ENCODE results near the gene RAVER1. TPM values are rescaled to one million over a fixed set of nuclear protein-coding genes. Genes with fewer than 3 reads are reported as not detected.

The RAVER1 gene
- total and polyA plus RNA-seq, 9 of the 15 experiments (the other 6 are each of a cell fraction or from before 2014, with no cell fraction given): 0.06 to 113 (median 7.0) TPM

GRCh38 chr19:10270616-10271394, 62.5 kb downstream of the RAVER1 start, which contains the start of gene ICAM1 (continued):
- TF ChIP-seq, protein P1, sequence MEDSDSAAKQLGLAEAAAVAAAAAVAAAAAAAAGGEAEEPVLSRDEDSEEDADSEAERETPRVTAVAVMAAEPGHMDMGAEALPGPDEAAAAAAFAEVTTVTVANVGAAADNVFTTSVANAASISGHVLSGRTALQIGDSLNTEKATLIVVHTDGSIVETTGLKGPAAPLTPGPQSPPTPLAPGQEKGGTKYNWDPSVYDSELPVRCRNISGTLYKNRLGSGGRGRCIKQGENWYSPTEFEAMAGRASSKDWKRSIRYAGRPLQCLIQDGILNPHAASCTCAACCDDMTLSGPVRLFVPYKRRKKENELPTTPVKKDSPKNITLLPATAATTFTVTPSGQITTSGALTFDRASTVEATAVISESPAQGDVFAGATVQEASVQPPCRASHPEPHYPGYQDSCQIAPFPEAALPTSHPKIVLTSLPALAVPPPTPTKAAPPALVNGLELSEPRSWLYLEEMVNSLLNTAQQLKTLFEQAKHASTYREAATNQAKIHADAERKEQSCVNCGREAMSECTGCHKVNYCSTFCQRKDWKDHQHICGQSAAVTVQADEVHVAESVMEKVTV (CRISPR knock-in tag; IDR thresholded peaks at IDR 0.05): no peak
- no peak for TF ChIP-seq MAFG (tag; conservative IDR thresholded peaks at IDR 0.05)
- no peak for TF ChIP-seq DIDO1 (tag; IDR thresholded peaks at IDR 0.05; ENCODE audit: low read depth)
- no peak for TF ChIP-seq SMAD2 (IDR thresholded peaks at IDR 0.05; ENCODE audit: low read depth, low read length)
- TF ChIP-seq, protein P2, sequence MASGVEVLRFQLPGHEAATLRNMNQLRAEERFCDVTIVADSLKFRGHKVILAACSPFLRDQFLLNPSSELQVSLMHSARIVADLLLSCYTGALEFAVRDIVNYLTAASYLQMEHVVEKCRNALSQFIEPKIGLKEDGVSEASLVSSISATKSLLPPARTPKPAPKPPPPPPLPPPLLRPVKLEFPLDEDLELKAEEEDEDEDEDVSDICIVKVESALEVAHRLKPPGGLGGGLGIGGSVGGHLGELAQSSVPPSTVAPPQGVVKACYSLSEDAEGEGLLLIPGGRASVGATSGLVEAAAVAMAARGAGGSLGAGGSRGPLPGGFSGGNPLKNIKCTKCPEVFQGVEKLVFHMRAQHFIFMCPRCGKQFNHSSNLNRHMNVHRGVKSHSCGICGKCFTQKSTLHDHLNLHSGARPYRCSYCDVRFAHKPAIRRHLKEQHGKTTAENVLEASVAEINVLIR (CRISPR knock-in tag; IDR thresholded peaks at IDR 0.05): no peak
- TF ChIP-seq, protein P3, sequence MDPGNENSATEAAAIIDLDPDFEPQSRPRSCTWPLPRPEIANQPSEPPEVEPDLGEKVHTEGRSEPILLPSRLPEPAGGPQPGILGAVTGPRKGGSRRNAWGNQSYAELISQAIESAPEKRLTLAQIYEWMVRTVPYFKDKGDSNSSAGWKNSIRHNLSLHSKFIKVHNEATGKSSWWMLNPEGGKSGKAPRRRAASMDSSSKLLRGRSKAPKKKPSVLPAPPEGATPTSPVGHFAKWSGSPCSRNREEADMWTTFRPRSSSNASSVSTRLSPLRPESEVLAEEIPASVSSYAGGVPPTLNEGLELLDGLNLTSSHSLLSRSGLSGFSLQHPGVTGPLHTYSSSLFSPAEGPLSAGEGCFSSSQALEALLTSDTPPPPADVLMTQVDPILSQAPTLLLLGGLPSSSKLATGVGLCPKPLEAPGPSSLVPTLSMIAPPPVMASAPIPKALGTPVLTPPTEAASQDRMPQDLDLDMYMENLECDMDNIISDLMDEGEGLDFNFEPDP (CRISPR knock-in tag; IDR thresholded peaks at IDR 0.05): no peak
- no peak for TF ChIP-seq SMC3 (conservative IDR thresholded peaks at IDR 0.05; ENCODE audit: insufficient read depth, low read depth, low read length)
- TF ChIP-seq YY1 (IDR thresholded peaks at IDR 0.05; ENCODE audit: borderline replicate concordance in 1 of 3, control insufficient read depth in 1 of 3, extremely low read depth in 1 of 3, insufficient read depth in 3 of 3, insufficient read length in 1 of 3, insufficient replicate concordance in 2 of 3, low read depth in 1 of 3, low read length in 2 of 3): peak in 2 of 3 experiments; percentile 48 to 57
- 0 out of 2 replicates have a peak, but pooled peaks have one; percentile 69 for TF ChIP-seq ZKSCAN1 (IDR thresholded peaks at IDR 0.05; ENCODE audit: low read depth, low read length)
- no peak for TF ChIP-seq NEUROD1 (IDR thresholded peaks at IDR 0.05; ENCODE audit: borderline replicate concordance, low read depth, low read length, partially characterized antibody)
- TF ChIP-seq PHB2 (IDR thresholded peaks at IDR 0.05; ENCODE audit: low read depth): no peak
- TF ChIP-seq, protein P4, sequence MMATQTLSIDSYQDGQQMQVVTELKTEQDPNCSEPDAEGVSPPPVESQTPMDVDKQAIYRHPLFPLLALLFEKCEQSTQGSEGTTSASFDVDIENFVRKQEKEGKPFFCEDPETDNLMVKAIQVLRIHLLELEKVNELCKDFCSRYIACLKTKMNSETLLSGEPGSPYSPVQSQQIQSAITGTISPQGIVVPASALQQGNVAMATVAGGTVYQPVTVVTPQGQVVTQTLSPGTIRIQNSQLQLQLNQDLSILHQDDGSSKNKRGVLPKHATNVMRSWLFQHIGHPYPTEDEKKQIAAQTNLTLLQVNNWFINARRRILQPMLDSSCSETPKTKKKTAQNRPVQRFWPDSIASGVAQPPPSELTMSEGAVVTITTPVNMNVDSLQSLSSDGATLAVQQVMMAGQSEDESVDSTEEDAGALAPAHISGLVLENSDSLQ (IDR thresholded peaks at IDR 0.05): peak; percentile 54
- TF ChIP-seq TBP (optimal IDR thresholded peaks at IDR 0.05; ENCODE audit: low read depth, low read length): peak; percentile 79
- TF ChIP-seq ZNF175 (CRISPR knock-in tag; IDR thresholded peaks at IDR 0.05; ENCODE audit: low read depth): no peak
- no peak for TF ChIP-seq ZNF830 (CRISPR knock-in tag; IDR thresholded peaks at IDR 0.05)
- no peak for TF ChIP-seq NFIX (CRISPR knock-in tag; IDR thresholded peaks at IDR 0.05; ENCODE audit: low read depth)
- TF ChIP-seq TOE1 (IDR thresholded peaks at IDR 0.05; ENCODE audit: borderline replicate concordance): peak; percentile 83
- no peak for TF ChIP-seq TOE1 (CRISPR knock-in tag; IDR thresholded peaks at IDR 0.05; ENCODE audit: borderline replicate concordance, low read depth)
- TF ChIP-seq TAF15 (IDR thresholded peaks at IDR 0.05; ENCODE audit: low read depth, low read length): no peak
- TF ChIP-seq ZFP1 (CRISPR knock-in tag; IDR thresholded peaks at IDR 0.05): no peak

All from K562 (cell line).